ENCODE results near the gene REV1.
"Not testable (repeated sequence)": the region's sequence is repeated elsewhere in the genome, so short reads cannot be mapped to it uniquely, and the experiment has no call there.

The REV1 gene

GRCh38 chr2:99476629-99477028, 13.2 kb downstream of the REV1 start:
- DNase-seq (ENCODE audit: low read depth), result no peak
- H3K4me3 ChIP-seq (ENCODE audit: low read depth, low read length), result no peak overlapping the region

GRCh38 chr2:99475095-99475494, 14.7 kb downstream of the REV1 start:
- not testable (repeated sequence) for H3K4me3 ChIP-seq (ENCODE audit: low read depth, low read length); DNase-seq (ENCODE audit: low read depth)

More at GRCh38 chr2:99476629-99477028, 13.2 kb downstream of the REV1 start:
- TF ChIP-seq MYC (IDR thresholded peaks at IDR 0.05; ENCODE audit: low read depth, low read length), result no peak
- no peak for TF ChIP-seq MAX (IDR thresholded peaks at IDR 0.05; ENCODE audit: low read depth, low read length)
- no peak for TF ChIP-seq CTCF (IDR thresholded peaks at IDR 0.05; ENCODE audit: low read depth, low read length)
- TF ChIP-seq POLR2A (IDR thresholded peaks at IDR 0.05; ENCODE audit: extremely low read depth, insufficient read length), result no peak

GRCh38 chr2:99473518-99474083, 16.2 kb downstream of the REV1 start:
- DNase-seq (ENCODE audit: low read depth), result no peak
- TF ChIP-seq CTCF (IDR thresholded peaks at IDR 0.05; ENCODE audit: low read depth, low read length), result no peak
- no peak for TF ChIP-seq POLR2A (IDR thresholded peaks at IDR 0.05; ENCODE audit: extremely low read depth, insufficient read length)
- TF ChIP-seq MYC (IDR thresholded peaks at IDR 0.05; ENCODE audit: low read depth, low read length), result no peak
- no peak for TF ChIP-seq MAX (IDR thresholded peaks at IDR 0.05; ENCODE audit: low read depth, low read length)
- H3K4me3 ChIP-seq (ENCODE audit: low read depth, low read length), result no peak overlapping the region

GRCh38 chr2:99472600-99472960, 17.2 kb downstream of the REV1 start:
- no peak overlapping the region for H3K4me3 ChIP-seq (ENCODE audit: low read depth, low read length)
- DNase-seq (ENCODE audit: low read depth), result no peak
- TF ChIP-seq MAX (IDR thresholded peaks at IDR 0.05; ENCODE audit: low read depth, low read length) (no peak), CTCF (IDR thresholded peaks at IDR 0.05; ENCODE audit: low read depth, low read length) (no peak), MYC (IDR thresholded peaks at IDR 0.05; ENCODE audit: low read depth, low read length) (no peak), POLR2A (IDR thresholded peaks at IDR 0.05; ENCODE audit: extremely low read depth, insufficient read length) (no peak)

GRCh38 chr2:99471654-99472599, 17.9 kb downstream of the REV1 start:
- DNase-seq (ENCODE audit: low read depth), result no peak

More at GRCh38 chr2:99471654-99472599, 17.9 kb downstream of the REV1 start:
- H3K4me3 ChIP-seq (ENCODE audit: low read depth, low read length), result no peak overlapping the region
- TF ChIP-seq CTCF (IDR thresholded peaks at IDR 0.05; ENCODE audit: low read depth, low read length) (no peak), POLR2A (IDR thresholded peaks at IDR 0.05; ENCODE audit: extremely low read depth, insufficient read length) (no peak), MYC (IDR thresholded peaks at IDR 0.05; ENCODE audit: low read depth, low read length) (no peak)
